ENCODE results near the gene EVL.

DNA sequence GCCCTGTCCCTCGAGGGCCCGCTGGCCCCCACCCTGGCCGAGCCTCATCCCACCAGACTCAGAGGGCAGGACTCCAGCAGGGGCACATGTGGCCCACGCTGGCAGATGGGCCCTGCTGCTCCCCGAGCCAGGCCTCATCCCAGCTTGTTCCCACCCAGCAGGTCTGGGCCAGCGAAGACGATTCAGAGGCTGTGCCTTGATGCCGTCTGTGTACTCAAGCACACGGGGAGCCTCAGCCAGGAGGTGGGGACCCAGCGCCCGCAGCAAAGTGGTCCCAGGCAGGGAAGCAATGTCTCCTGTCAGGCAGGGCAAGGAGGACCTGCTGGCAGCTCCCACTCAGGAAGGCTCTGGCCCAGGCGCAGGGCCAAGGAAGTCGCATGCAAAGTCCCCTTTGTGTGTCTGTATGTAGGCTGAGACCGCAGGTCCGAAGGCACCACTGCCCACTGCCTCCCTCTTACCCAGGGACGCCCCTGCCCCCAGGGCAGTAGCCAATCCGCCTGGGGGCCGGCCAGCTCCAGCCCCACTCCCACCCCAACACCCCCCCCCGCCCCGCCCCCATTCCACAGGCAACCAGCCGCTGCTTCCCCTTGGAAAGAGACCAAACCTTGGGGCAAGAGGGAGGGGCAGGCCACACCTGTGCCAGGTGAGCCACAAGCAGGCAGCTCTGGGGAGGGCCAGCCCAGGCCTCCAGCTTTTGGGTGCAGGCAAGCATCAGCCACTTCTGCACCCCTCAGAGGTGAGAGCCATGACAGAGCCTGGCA lies 84.8 kb downstream of the EVL start:
- TF ChIP-seq POLR2A (IDR thresholded peaks at IDR 0.05), result no peak
- TF ChIP-seq, protein P1, sequence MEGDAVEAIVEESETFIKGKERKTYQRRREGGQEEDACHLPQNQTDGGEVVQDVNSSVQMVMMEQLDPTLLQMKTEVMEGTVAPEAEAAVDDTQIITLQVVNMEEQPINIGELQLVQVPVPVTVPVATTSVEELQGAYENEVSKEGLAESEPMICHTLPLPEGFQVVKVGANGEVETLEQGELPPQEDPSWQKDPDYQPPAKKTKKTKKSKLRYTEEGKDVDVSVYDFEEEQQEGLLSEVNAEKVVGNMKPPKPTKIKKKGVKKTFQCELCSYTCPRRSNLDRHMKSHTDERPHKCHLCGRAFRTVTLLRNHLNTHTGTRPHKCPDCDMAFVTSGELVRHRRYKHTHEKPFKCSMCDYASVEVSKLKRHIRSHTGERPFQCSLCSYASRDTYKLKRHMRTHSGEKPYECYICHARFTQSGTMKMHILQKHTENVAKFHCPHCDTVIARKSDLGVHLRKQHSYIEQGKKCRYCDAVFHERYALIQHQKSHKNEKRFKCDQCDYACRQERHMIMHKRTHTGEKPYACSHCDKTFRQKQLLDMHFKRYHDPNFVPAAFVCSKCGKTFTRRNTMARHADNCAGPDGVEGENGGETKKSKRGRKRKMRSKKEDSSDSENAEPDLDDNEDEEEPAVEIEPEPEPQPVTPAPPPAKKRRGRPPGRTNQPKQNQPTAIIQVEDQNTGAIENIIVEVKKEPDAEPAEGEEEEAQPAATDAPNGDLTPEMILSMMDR (IDR thresholded peaks at IDR 0.05), result no peak
